HG02798 (cell line): ENCODE measurements around the gene KRTAP12-2.
"Not testable (repeated sequence)": the region's sequence is repeated elsewhere in the genome, so short reads cannot be mapped to it uniquely, and the experiment has no call there.

Experiments
- ATAC-seq: cut with Tn5 transposase; IDR thresholded peaks from one replicate; pipeline ENCODE4 v1.9.1; 2021; ENCODE audit warnings: mild to moderate bottlenecking; ENCODE audit not compliant: unreplicated experiment, poor library complexity

The KRTAP12-2 gene

DNA sequence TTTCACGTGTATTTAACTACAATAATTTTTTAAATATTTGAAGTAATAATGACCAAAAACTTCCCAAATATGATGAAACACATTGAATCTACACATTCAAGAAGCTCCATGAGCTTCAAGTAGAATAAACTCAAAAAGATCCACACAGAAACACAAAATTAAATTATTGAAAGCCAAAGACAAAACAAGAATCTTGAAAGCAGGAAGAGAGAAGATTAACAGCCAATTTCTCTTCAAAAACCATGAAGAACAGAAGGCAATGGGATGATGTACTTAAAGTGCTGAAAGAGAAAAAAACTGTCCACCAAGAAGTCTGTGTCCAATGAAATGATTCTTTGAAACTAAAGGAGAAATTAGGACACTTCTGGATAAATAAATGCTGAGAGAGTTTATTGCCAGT is 34.7 kb downstream of the KRTAP12-2 start:
- no peak for ATAC-seq

- no peak for ATAC-seq
These were observed 36.3 kb downstream of the KRTAP12-2 start for GRCh38 chr21:44630440-44630839.

- no peak for ATAC-seq
These were observed 37.9 kb downstream of the KRTAP12-2 start for GRCh38 chr21:44628707-44629391.

- not testable (repeated sequence) for ATAC-seq
These were observed 38.9 kb downstream of the KRTAP12-2 start for GRCh38 chr21:44627831-44628233.

DNA sequence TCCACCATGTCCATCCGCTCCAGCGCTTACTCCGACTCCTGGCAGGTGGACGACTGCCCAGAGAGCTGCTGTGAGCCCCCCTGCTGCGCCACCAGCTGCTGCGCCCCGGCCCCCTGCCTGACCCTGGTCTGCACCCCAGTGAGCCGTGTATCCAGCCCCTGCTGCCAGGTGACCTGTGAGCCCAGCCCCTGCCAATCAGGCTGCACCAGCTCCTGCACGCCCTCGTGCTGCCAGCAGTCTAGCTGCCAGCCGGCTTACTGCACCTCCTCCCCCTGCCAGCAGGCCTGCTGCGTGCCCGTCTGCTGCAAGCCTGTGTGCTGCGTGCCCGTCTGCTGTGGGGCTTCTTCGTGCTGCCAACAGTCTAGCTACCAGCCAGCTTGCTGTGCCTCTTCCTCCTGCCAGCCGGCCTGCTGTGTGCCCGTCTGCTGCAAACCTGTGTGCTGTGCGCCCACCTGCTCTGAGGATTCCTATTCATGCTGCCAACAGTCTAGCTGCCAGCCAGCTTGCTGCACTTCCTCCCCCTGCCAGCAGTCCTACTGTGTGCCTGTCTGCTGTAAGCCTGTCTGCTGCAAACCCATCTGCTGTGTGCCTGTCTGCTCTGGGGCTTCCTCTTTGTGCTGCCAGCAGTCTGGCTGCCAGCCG is 39.4 kb downstream of the KRTAP12-2 start:
- not testable (repeated sequence) for ATAC-seq

- ATAC-seq, result no peak
These were observed 40.0 kb downstream of the KRTAP12-2 start, which contains the start of gene KRTAP10-9 for GRCh38 chr21:44626673-44627143. KRTAP10-9 (plus strand) TSS chr21:44627093; CDS start chr21:44627172, 79 bp downstream.

GRCh38 chr21:44626262-44626661 is 40.5 kb downstream of the KRTAP12-2 start:
- ATAC-seq, result no peak

GRCh38 chr21:44625756-44626155 is 41.0 kb downstream of the KRTAP12-2 start:
- no peak for ATAC-seq

DNA sequence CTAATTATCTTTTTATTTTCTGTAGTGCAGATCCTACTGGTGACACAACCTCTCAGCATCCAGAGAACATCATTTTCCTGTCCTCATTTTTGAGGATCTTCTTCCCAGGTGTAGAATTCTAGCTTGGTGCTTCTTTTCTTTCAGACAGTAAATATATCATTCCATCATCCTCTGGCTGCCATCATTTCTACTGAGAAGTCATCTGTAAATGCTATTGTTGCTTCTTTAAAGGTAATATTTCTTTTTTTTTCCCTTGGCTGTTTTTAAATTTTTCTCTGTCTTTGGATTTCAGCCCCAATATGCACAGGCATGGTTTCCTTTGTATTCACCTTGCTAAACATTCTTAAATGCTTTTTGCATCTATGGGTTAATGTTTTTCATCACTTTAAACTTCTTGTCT is 43.2 kb downstream of the KRTAP12-2 start:
- ATAC-seq, result no peak

- ATAC-seq, result no peak
These were observed 46.8 kb downstream of the KRTAP12-2 start for GRCh38 chr21:44619886-44620285.

DNA sequence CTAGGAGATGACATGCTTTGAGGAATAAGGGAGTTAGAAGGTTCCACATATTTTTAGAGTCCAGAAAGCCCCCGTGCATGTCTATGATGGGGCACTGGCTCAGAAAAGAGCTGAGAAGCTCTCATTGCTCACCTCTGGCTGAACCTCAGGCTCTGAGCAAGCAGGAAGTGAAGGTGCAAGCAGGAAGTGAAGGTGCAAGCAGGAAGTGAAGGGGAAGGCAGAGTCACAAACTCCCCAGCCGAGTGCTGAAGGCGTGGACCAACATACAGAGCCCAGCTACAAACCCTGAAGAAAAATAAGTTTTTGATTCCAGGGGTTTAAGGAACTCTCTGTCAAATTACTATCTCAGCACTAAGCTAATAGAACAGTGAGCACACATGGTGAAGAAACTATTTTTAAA is 47.8 kb downstream of the KRTAP12-2 start:
- no peak for ATAC-seq

- no peak for ATAC-seq
These were observed 48.2 kb downstream of the KRTAP12-2 start for GRCh38 chr21:44618504-44618903.

- no peak for ATAC-seq
These were observed 49.6 kb downstream of the KRTAP12-2 start for GRCh38 chr21:44617071-44617501.

- ATAC-seq, result no peak
These were observed 50.2 kb downstream of the KRTAP12-2 start for GRCh38 chr21:44616591-44616926.
